HEK293 (cell line): ENCODE data around the gene COQ10A.

Experiments used
- CTCF ChIA-PET: fragments of 350-600 bp; formaldehyde crosslinking; extraction: SDS; loops from one replicate; lab custom pipeline; 2021; ENCODE audit warnings: antibody characterized with exemption; lab: Yijun Ruan, JAX
- POLR2A ChIA-PET: fragments of 300-600 bp; formaldehyde crosslinking; extraction: SDS; loops from one replicate; lab custom pipeline; 2020; ENCODE audit warnings: antibody characterized with exemption, inconsistent platforms; lab: Yijun Ruan, JAX
- H3K27ac ChIP-seq: fragments of 200-500 bp; sonication (Bioruptor generic); 2 replicates; pipeline ENCODE4 v1.5.1; 2014; ENCODE audit warnings: low read depth, low read length, control low read depth, inconsistent platforms; ENCODE audit errors: extremely low read depth
- H3K36me3 ChIP-seq, 2 experiments: fragments of 200-500 bp in 1 of 2; sonication (Bioruptor generic) in 1 of 2; 1 replicate in 1 of 2; 2 replicates in 1 of 2; pipeline ENCODE4 v1.5.1; 2014 to 2017; ENCODE audit warnings: inconsistent platforms in 2 of 2, low read length in 2 of 2; ENCODE audit not compliant: control insufficient read depth in 2 of 2, insufficient read depth in 1 of 2
- H3K4me1 ChIP-seq: fragments of 200-500 bp; sonication (Bioruptor generic); 2 replicates; pipeline ENCODE4 v1.5.1; 2014; ENCODE audit warnings: mild to moderate bottlenecking, low read length, inconsistent platforms; ENCODE audit not compliant: control insufficient read depth, insufficient read depth
- H3K4me3 ChIP-seq: 2 replicates; pipeline ENCODE4 v1.5.1; 2011; ENCODE audit warnings: low read depth, mild to moderate bottlenecking, control low read depth, low read length, moderate library complexity
- H3K9me3 ChIP-seq: fragments of 200-500 bp; sonication (Bioruptor generic); 2 replicates; pipeline ENCODE4 v1.5.1; 2014; ENCODE audit warnings: low read depth, low read length, inconsistent platforms; ENCODE audit not compliant: control insufficient read depth, insufficient read depth
- IKZF3 ChIP-seq: fragments of 450-650 bp; IDR thresholded peaks from 2 replicates; pipeline ENCODE4 v1.5.0; 2018; ENCODE audit warnings: missing biosample characterization, mild to moderate bottlenecking, missing genetic modification characterization, moderate library complexity
- KLF10 ChIP-seq: fragments of 450-650 bp; IDR thresholded peaks from 2 replicates; pipeline ENCODE4 v1.5.1; 2018; ENCODE audit warnings: missing biosample characterization, mild to moderate bottlenecking, missing genetic modification characterization
- KLF8 ChIP-seq: fragments of 450-650 bp; formaldehyde crosslinking; IDR thresholded peaks from 2 replicates; pipeline ENCODE4 v1.5.1; 2016; ENCODE audit warnings: missing biosample characterization, missing genetic modification characterization
- REPIN1 ChIP-seq: fragments of 450-650 bp; formaldehyde crosslinking; IDR thresholded peaks from 2 replicates; pipeline ENCODE4 v1.5.1; 2017; ENCODE audit warnings: missing biosample characterization, missing genetic modification characterization, low read depth
- SP2 ChIP-seq: fragments of 450-650 bp; formaldehyde crosslinking; IDR thresholded peaks from 2 replicates; pipeline ENCODE4 v1.5.1; 2016; ENCODE audit warnings: missing biosample characterization, missing genetic modification characterization
- YY2 ChIP-seq: fragments of 450-650 bp; formaldehyde crosslinking; IDR thresholded peaks from 2 replicates; pipeline ENCODE4 v1.5.1; 2016; ENCODE audit warnings: missing biosample characterization, missing genetic modification characterization
- ZBTB1 ChIP-seq: fragments of 450-650 bp; formaldehyde crosslinking; IDR thresholded peaks from 2 replicates; pipeline ENCODE4 v1.5.1; 2016; ENCODE audit warnings: missing biosample characterization, missing genetic modification characterization
- ZBTB21 ChIP-seq: fragments of 450-650 bp; formaldehyde crosslinking; IDR thresholded peaks from 2 replicates; pipeline ENCODE4 v1.5.1; 2017; ENCODE audit warnings: missing biosample characterization, missing genetic modification characterization
- ZIC2 ChIP-seq: fragments of 450-650 bp; formaldehyde crosslinking; IDR thresholded peaks from 2 replicates; pipeline ENCODE4 v1.5.1; 2016; ENCODE audit warnings: missing biosample characterization, missing genetic modification characterization
- ZNF10 ChIP-seq: fragments of 450-650 bp; formaldehyde crosslinking; IDR thresholded peaks from 2 replicates; pipeline ENCODE4 v1.5.1; 2017; ENCODE audit warnings: missing biosample characterization, missing genetic modification characterization
- ZNF16 ChIP-seq: fragments of 450-650 bp; formaldehyde crosslinking; IDR thresholded peaks from 2 replicates; pipeline ENCODE4 v1.5.1; 2016; ENCODE audit warnings: low read depth, missing biosample characterization, missing genetic modification characterization
- ZNF19 ChIP-seq: fragments of 450-650 bp; formaldehyde crosslinking; IDR thresholded peaks from 2 replicates; pipeline ENCODE4; 2016; ENCODE audit warnings: missing biosample characterization, missing genetic modification characterization, low read depth
- ZNF214 ChIP-seq: fragments of 450-650 bp; formaldehyde crosslinking; IDR thresholded peaks from 2 replicates; pipeline ENCODE4 v1.5.1; 2017; ENCODE audit warnings: missing biosample characterization, mild to moderate bottlenecking, missing genetic modification characterization, borderline replicate concordance
- ZNF335 ChIP-seq: fragments of 450-650 bp; formaldehyde crosslinking; conservative IDR thresholded peaks from 2 replicates; pipeline ENCODE4 v1.5.1; 2016; ENCODE audit warnings: missing biosample characterization, missing genetic modification characterization
- ZNF529 ChIP-seq: fragments of 450-650 bp; formaldehyde crosslinking; IDR thresholded peaks from 2 replicates; pipeline ENCODE4 v1.5.1; 2017; ENCODE audit warnings: missing genetic modification characterization, missing biosample characterization; ENCODE audit not compliant: insufficient replicate concordance
- ZNF561 ChIP-seq: fragments of 450-650 bp; IDR thresholded peaks from 2 replicates; pipeline ENCODE4 v1.5.1; 2018; ENCODE audit warnings: missing biosample characterization, missing genetic modification characterization, borderline replicate concordance
- ZNF624 ChIP-seq: fragments of 450-650 bp; formaldehyde crosslinking; IDR thresholded peaks from 2 replicates; pipeline ENCODE4 v1.5.1; 2017; ENCODE audit warnings: missing biosample characterization, missing genetic modification characterization
- ZNF660 ChIP-seq: fragments of 450-650 bp; IDR thresholded peaks from 2 replicates; pipeline ENCODE4 v1.5.1; 2018; ENCODE audit warnings: missing biosample characterization, mild to moderate bottlenecking, missing genetic modification characterization
- ZNF670 ChIP-seq: fragments of 450-650 bp; formaldehyde crosslinking; IDR thresholded peaks from 2 replicates; pipeline ENCODE4 v1.5.1; 2016; ENCODE audit warnings: missing biosample characterization, missing genetic modification characterization, low read depth
- ZNF792 ChIP-seq: fragments of 450-650 bp; formaldehyde crosslinking; IDR thresholded peaks from 2 replicates; pipeline ENCODE4 v1.5.1; 2016; ENCODE audit warnings: missing biosample characterization, missing genetic modification characterization
- ZNF830 ChIP-seq: fragments of 450-650 bp; IDR thresholded peaks from 2 replicates; pipeline ENCODE4 v1.5.0; 2018; ENCODE audit warnings: missing biosample characterization, missing genetic modification characterization, low read depth, mild to moderate bottlenecking, moderate library complexity
- ZSCAN18 ChIP-seq: fragments of 450-650 bp; formaldehyde crosslinking; IDR thresholded peaks from 2 replicates; pipeline ENCODE4 v1.5.1; 2016; ENCODE audit warnings: missing biosample characterization, missing genetic modification characterization
- TF ChIP-seq, protein P1 (sequence below): fragments of 450-650 bp; formaldehyde crosslinking; IDR thresholded peaks from 2 replicates; pipeline ENCODE4 v1.5.0; 2017; ENCODE audit warnings: missing biosample characterization, missing genetic modification characterization, borderline replicate concordance
- TF ChIP-seq, protein P2 (sequence below): fragments of 450-650 bp; formaldehyde crosslinking; IDR thresholded peaks from 2 replicates; pipeline ENCODE4 v1.5.1; 2017; ENCODE audit warnings: missing biosample characterization, mild to moderate bottlenecking, missing genetic modification characterization, moderate library complexity
- TF ChIP-seq, protein P3 (sequence below): fragments of 450-650 bp; formaldehyde crosslinking; IDR thresholded peaks from 2 replicates; pipeline ENCODE4 v1.5.1; 2016; ENCODE audit warnings: missing biosample characterization, missing genetic modification characterization

Gene COQ10A

GRCh38 chr12:56297400-56297799 lies 30.7 kb downstream of the COQ10A start (continued):
- TF ChIP-seq IKZF3 (tag by site-specific recombination) (no peak), KLF10 (tag by site-specific recombination) (no peak), ZNF16 (tag by site-specific recombination) (no peak), SP2 (no peak), REPIN1 (tag by site-specific recombination) (no peak), ZNF10 (no peak), ZNF19 (tag by site-specific recombination) (no peak), ZNF670 (tag by site-specific recombination) (no peak), ZBTB1 (tag by site-specific recombination) (no peak)
- TF ChIP-seq, protein P1, sequence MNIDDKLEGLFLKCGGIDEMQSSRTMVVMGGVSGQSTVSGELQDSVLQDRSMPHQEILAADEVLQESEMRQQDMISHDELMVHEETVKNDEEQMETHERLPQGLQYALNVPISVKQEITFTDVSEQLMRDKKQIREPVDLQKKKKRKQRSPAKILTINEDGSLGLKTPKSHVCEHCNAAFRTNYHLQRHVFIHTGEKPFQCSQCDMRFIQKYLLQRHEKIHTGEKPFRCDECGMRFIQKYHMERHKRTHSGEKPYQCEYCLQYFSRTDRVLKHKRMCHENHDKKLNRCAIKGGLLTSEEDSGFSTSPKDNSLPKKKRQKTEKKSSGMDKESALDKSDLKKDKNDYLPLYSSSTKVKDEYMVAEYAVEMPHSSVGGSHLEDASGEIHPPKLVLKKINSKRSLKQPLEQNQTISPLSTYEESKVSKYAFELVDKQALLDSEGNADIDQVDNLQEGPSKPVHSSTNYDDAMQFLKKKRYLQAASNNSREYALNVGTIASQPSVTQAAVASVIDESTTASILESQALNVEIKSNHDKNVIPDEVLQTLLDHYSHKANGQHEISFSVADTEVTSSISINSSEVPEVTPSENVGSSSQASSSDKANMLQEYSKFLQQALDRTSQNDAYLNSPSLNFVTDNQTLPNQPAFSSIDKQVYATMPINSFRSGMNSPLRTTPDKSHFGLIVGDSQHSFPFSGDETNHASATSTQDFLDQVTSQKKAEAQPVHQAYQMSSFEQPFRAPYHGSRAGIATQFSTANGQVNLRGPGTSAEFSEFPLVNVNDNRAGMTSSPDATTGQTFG = no peak

DNA sequence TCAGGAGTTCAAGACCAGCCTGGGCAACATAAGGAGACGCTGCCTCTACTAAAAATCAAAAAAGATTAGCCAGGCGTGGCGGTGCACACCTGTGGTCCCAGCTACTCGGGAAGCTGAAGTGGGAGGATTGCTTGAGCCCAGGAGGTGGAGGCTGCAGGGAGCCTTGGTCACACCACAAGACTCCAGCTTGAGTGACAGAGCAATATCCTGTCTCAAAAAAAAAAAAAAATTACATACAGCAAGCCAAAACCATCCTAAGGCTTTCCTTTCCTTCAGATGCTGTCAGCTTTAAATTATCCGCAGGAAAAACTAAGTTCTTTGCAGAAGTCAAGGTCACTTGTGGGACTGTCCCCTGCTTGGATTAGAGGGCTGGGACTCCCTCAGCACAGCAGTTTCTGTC lies 32.1 kb downstream of the COQ10A start:
- TF ChIP-seq KLF8 (tag by site-specific recombination) = no peak
- TF ChIP-seq, protein P2, sequence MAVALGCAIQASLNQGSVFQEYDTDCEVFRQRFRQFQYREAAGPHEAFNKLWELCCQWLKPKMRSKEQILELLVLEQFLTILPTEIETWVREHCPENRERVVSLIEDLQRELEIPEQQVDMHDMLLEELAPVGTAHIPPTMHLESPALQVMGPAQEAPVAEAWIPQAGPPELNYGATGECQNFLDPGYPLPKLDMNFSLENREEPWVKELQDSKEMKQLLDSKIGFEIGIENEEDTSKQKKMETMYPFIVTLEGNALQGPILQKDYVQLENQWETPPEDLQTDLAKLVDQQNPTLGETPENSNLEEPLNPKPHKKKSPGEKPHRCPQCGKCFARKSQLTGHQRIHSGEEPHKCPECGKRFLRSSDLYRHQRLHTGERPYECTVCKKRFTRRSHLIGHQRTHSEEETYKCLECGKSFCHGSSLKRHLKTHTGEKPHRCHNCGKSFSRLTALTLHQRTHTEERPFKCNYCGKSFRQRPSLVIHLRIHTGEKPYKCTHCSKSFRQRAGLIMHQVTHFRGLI (tag by site-specific recombination) = no peak
- TF ChIP-seq ZNF792 = no peak
- 0 out of 2 replicates have a peak, but pooled peaks have one; percentile 11 for TF ChIP-seq ZIC2 (tag by site-specific recombination)
- TF ChIP-seq, all 188 proteins: peak for 1
- Histone ChIP-seq H3K27ac (peak overlapping the region; percentile 89; the same call in 1 of the 2 replicates), H3K4me1 (peaks cover 4% of the 10 kb centered on the region; the same call in 1 of the 2 replicates), H3K9me3 (no peaks in the 10 kb centered on the region), H3K36me3 (peaks cover 21 to 46% of the 10 kb centered on the region in 2 experiments; a peak in 2 of 3 replicates), H3K4me3 (peak overlapping the region; percentile 92)
- ChIA-PET CTCF (interaction anchor here (0.9 to 2.6 kb wide), 5 partner anchors 10 to 197 kb away, joined by 3 to 6 read pairs (median 4); partner anchors contain the start of gene ANKRD52), POLR2A (interaction anchor here (1.0 to 2.8 kb wide), 6 partner anchors 13 to 181 kb away, joined by 3 to 13 read pairs (median 6); partner anchors contain the start of genes RNF41, STAT2 and ZC3H10)

- peaks cover 4% of the 10 kb centered on the region; the same call in 1 of the 2 replicates for H3K4me1 ChIP-seq
- TF ChIP-seq ZNF335 (tag by site-specific recombination) = peak; percentile 75
- no peak for TF ChIP-seq ZSCAN18
- TF ChIP-seq YY2 (tag by site-specific recombination) = no peak
- TF ChIP-seq, protein P3, sequence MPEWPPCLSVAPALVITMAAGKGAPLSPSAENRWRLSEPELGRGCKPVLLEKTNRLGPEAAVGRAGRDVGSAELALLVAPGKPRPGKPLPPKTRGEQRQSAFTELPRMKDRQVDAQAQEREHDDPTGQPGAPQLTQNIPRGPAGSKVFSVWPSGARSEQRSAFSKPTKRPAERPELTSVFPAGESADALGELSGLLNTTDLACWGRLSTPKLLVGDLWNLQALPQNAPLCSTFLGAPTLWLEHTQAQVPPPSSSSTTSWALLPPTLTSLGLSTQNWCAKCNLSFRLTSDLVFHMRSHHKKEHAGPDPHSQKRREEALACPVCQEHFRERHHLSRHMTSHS (tag by site-specific recombination) = no peak
- TF ChIP-seq ZNF830 = no peak
- TF ChIP-seq ZNF561 = no peak
- no peak for TF ChIP-seq ZNF529
- no peak for TF ChIP-seq ZNF214 (tag by site-specific recombination)
- TF ChIP-seq ZNF624 (tag by site-specific recombination) = no peak
- TF ChIP-seq ZNF660 (tag by site-specific recombination) = peak; percentile 59; the same call in 1 of the 2 replicates
- 0 out of 2 replicates have a peak, but pooled peaks have one; percentile 0 for TF ChIP-seq ZBTB21 (tag by site-specific recombination)
- TF ChIP-seq, all 188 proteins: peak for 3
- Histone ChIP-seq H3K36me3 (peaks cover 24 to 44% of the 10 kb centered on the region in 2 experiments; a peak in 2 of 3 replicates), H3K27ac (peak overlapping the region; percentile 89), H3K4me3 (peak overlapping the region; percentile 92), H3K9me3 (no peaks in the 10 kb centered on the region)
- CTCF ChIA-PET = interaction anchor here (0.8 to 2.6 kb wide), 4 partner anchors 9 to 165 kb away, joined by 3 to 6 read pairs (median 4); partner anchors contain the start of gene ANKRD52
- POLR2A ChIA-PET = interaction anchor here (0.5 to 2.8 kb wide), 13 partner anchors 8 to 470 kb away, joined by 3 to 13 read pairs (median 4); partner anchors contain the start of genes PA2G4, RNF41, STAT2 and ZC3H10
These were observed 32.6 kb downstream of the COQ10A start for GRCh38 chr12:56299308-56299852.
